Panc1 (cell line): Measurements from ENCODE around the gene LITAF. TPM values are rescaled to one million over a fixed set of nuclear protein-coding genes. Genes with fewer than 3 reads are reported as not detected.

ENCODE experiments used
- ATAC-seq: fragments of 200-7000 bp; cut with Tn5 transposase; 2 replicates; pipeline ENCODE4 v1.9.1; 2020; ENCODE audit warnings: mild to moderate bottlenecking, moderate library complexity
- BruUV-seq: library from RNA; stranded (reverse); fragments of 400-500 nt; replicated peaks from 2 replicates; lab custom pipeline; 2021; lab: Mats Ljungman, UMichigan
- CTCF ChIA-PET: fragments of 300-600 bp; sonication (Branson Sonifier 250); formaldehyde crosslinking; loops from one replicate; lab custom pipeline; 2022; ENCODE audit warnings: antibody characterized with exemption; lab: Charles Lee
- POLR2A ChIA-PET: fragments of 300-600 bp; sonication (Branson Sonifier 250); formaldehyde crosslinking; loops from one replicate; lab custom pipeline; 2022; ENCODE audit warnings: antibody characterized with exemption; lab: Charles Lee
- DNase-seq: peaks from one replicate; pipeline ENCODE4 v3.0.0-alpha.2; 2010; ENCODE audit warnings: low read depth, low spot score
- H3K27ac ChIP-seq: 2 replicates; pipeline ENCODE4 v1.5.1; 2011; ENCODE audit warnings: mild to moderate bottlenecking, low read length, inconsistent platforms
- H3K27me3 ChIP-seq: fragments of 200-500 bp; sonication (Bioruptor generic); 2 replicates; pipeline ENCODE4 v1.6.0; 2014; ENCODE audit warnings: low read length, inconsistent platforms; ENCODE audit not compliant: control insufficient read depth, insufficient read depth
- H3K36me3 ChIP-seq: fragments of 200-500 bp; sonication (Bioruptor generic); 2 replicates; pipeline ENCODE4 v1.5.1; 2014; ENCODE audit warnings: inconsistent platforms, mild to moderate bottlenecking, low read length, moderate library complexity; ENCODE audit not compliant: control insufficient read depth, insufficient read depth
- H3K4me1 ChIP-seq: 2 replicates; pipeline ENCODE4 v1.5.1; 2011; ENCODE audit warnings: inconsistent platforms, mild to moderate bottlenecking, low read length, moderate library complexity; ENCODE audit not compliant: control insufficient read depth, insufficient read depth
- H3K4me3 ChIP-seq, 2 experiments: 2 replicates each; pipeline ENCODE4 v1.5.1; 2011 to 2012; ENCODE audit warnings: low read depth in 2 of 2, low read length in 2 of 2, mild to moderate bottlenecking in 2 of 2, inconsistent platforms in 1 of 2, moderate library complexity in 1 of 2
- H3K9me3 ChIP-seq: fragments of 200-500 bp; sonication (Bioruptor generic); 2 replicates; pipeline ENCODE4 v1.5.1; 2014; ENCODE audit warnings: low read depth, mild to moderate bottlenecking, inconsistent platforms, low read length, moderate library complexity; ENCODE audit not compliant: control insufficient read depth, insufficient read depth
- POLR2AphosphoS5 ChIP-seq: IDR thresholded peaks from 2 replicates; pipeline ENCODE4 v1.6.1; 2012; ENCODE audit warnings: mild to moderate bottlenecking, low read depth, low read length, moderate library complexity
- REST ChIP-seq, 2 experiments: IDR thresholded peaks; 2 replicates each; pipeline ENCODE4 v1.6.1; 2011 to 2012; ENCODE audit warnings: low read depth in 2 of 2, control low read depth in 1 of 2, low read length in 1 of 2, mild to moderate bottlenecking in 1 of 2, moderate library complexity in 1 of 2; ENCODE audit not compliant: insufficient read depth in 1 of 2
- SIN3A ChIP-seq: IDR thresholded peaks from 2 replicates; pipeline ENCODE4 v1.6.1; 2012; ENCODE audit warnings: low read depth, mild to moderate bottlenecking, low read length, moderate library complexity, borderline replicate concordance; ENCODE audit not compliant: insufficient read depth
- TCF7L2 ChIP-seq: IDR thresholded peaks from 2 replicates; pipeline ENCODE4 v1.6.1; 2011; ENCODE audit warnings: mild to moderate bottlenecking, low read depth, low read length, inconsistent platforms
- in situ Hi-C: cut with HindIII; loops from 2 replicates; pipeline ENCODE4 v1.10.0; 2016; ENCODE audit warnings: low sequenced_read_pairs, low pct_unique_long_range_greater_than_20kb
- intact Hi-C: fragments of 100-400 bp; cut with micrococcal nuclease; formaldehyde crosslinking; loops from one replicate; pipeline ENCODE4 v1.10.0; 2022; ENCODE audit not compliant: unreplicated experiment
- total RNA-seq: library from RNA; stranded (reverse); gene quantifications from one replicate; pipeline ENCODE4 v1.2.1, GENCODE V29; 2021; ENCODE audit not compliant: unreplicated experiment
- TF ChIP-seq, protein P1 (sequence below): fragments of 450-650 bp; IDR thresholded peaks from 2 replicates; pipeline ENCODE4 v1.5.1; 2017; ENCODE audit warnings: mild to moderate bottlenecking

Gene LITAF
- total RNA-seq, 1 experiment from 2014 or later: 85.2 TPM

- no peak for TF ChIP-seq POLR2AphosphoS5
- ATAC-seq (no peak), DNase-seq (no peak)
- intact Hi-C loops: no loop called here
- no peaks in the 10 kb centered on the region for H3K27me3 ChIP-seq
- POLR2A ChIA-PET: no interaction called here
- no peaks in the 10 kb centered on the region for H3K36me3 ChIP-seq
- in situ Hi-C loops: no loop called here
- CTCF ChIA-PET: interaction anchor here (0.6 kb wide), 1 partner anchor 24 kb away, joined by 3 read pairs; no protein-coding TSS in a partner anchor
- H3K27ac ChIP-seq: no peak overlapping the region
- no peaks in the 10 kb centered on the region for H3K4me1 ChIP-seq
- no peak overlapping the region for H3K4me3 ChIP-seq
- no peaks in the 10 kb centered on the region for H3K9me3 ChIP-seq
- BruUV-seq: no TSS peak
These were observed 76.3 kb downstream of the LITAF start for GRCh38 chr16:11510178-11510973.

- Histone ChIP-seq H3K36me3 (no peaks in the 10 kb centered on the region), H3K27ac (no peak overlapping the region), H3K9me3 (no peaks in the 10 kb centered on the region), H3K4me1 (no peaks in the 10 kb centered on the region), H3K4me3 (no peak overlapping the region), H3K27me3 (no peaks in the 10 kb centered on the region)
- ChIA-PET CTCF (no interaction called here), POLR2A (no interaction called here)
- TF ChIP-seq, protein P1, sequence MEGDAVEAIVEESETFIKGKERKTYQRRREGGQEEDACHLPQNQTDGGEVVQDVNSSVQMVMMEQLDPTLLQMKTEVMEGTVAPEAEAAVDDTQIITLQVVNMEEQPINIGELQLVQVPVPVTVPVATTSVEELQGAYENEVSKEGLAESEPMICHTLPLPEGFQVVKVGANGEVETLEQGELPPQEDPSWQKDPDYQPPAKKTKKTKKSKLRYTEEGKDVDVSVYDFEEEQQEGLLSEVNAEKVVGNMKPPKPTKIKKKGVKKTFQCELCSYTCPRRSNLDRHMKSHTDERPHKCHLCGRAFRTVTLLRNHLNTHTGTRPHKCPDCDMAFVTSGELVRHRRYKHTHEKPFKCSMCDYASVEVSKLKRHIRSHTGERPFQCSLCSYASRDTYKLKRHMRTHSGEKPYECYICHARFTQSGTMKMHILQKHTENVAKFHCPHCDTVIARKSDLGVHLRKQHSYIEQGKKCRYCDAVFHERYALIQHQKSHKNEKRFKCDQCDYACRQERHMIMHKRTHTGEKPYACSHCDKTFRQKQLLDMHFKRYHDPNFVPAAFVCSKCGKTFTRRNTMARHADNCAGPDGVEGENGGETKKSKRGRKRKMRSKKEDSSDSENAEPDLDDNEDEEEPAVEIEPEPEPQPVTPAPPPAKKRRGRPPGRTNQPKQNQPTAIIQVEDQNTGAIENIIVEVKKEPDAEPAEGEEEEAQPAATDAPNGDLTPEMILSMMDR: no peak
- TF ChIP-seq TCF7L2 (no peak), SIN3A (no peak), POLR2AphosphoS5 (no peak), REST (IDR thresholded peaks at IDR 0.05; ENCODE audit: insufficient read depth in 1 of 2, low read depth in 2 of 2, low read length in 1 of 2) (no peak)
- intact Hi-C loops: no loop called here
- no TSS peak for BruUV-seq
- ATAC-seq: no peak
- in situ Hi-C loops: no loop called here
- DNase-seq: no peak
These were observed 78.7 kb downstream of the LITAF start for GRCh38 chr16:11507991-11508390.

- Histone ChIP-seq H3K4me1 (no peaks in the 10 kb centered on the region), H3K27me3 (no peaks in the 10 kb centered on the region), H3K36me3 (no peaks in the 10 kb centered on the region), H3K9me3 (no peaks in the 10 kb centered on the region), H3K4me3 (no peak overlapping the region), H3K27ac (no peak overlapping the region)
- TF ChIP-seq POLR2AphosphoS5 (no peak), TCF7L2 (no peak), REST (IDR thresholded peaks at IDR 0.05; ENCODE audit: insufficient read depth in 1 of 2, low read depth in 2 of 2, low read length in 1 of 2) (no peak)
- TF ChIP-seq, protein P1: no peak
- ChIA-PET POLR2A (no interaction called here), CTCF (no interaction called here)
- in situ Hi-C loops: no loop called here
- ATAC-seq (no peak), DNase-seq (no peak)
- no TSS peak for BruUV-seq
- intact Hi-C loops: no loop called here
These were observed 79.4 kb downstream of the LITAF start for GRCh38 chr16:11507350-11507749.
